Stimulated activated CD8-positive, alpha-beta memory T cell treated with anti-CD3 and anti-CD28 coated beads, Interleukin-7, amount 100 ng/mL, for 1 hour (primary cell): ENCODE results near the gene TMEM8B.
"Not testable (repeated sequence)": the region's sequence is repeated elsewhere in the genome, so short reads cannot be mapped to it uniquely, and the experiment has no call there.

Experiments
- DNase-seq, 2 donors: peaks; one replicate each; pipeline ENCODE4 v3.0.0-alpha.2; 2020; ENCODE audit warnings: low read depth in 2 of 2

TMEM8B gene

GRCh38 chr9:35906923-35907699 lies 78.1 kb downstream of the TMEM8B start:
- no peak for DNase-seq

- DNase-seq: no peak
These were observed 78.9 kb downstream of the TMEM8B start for GRCh38 chr9:35907711-35908503.

- DNase-seq: no peak
These were observed 79.6 kb downstream of the TMEM8B start for GRCh38 chr9:35908504-35909125.

- DNase-seq: no peak
These were observed 80.2 kb downstream of the TMEM8B start, which contains the start of gene SPAAR for GRCh38 chr9:35909274-35909673. Gene SPAAR, plus strand, starts transcription at chr9:35909490. Its CDS starts 974 bp downstream, at chr9:35910464.

GRCh38 chr9:35909687-35910612 lies 80.9 kb downstream of the TMEM8B start:
- no peak for DNase-seq

GRCh38 chr9:35910613-35911359 lies 81.8 kb downstream of the TMEM8B start:
- no peak for DNase-seq

GRCh38 chr9:35911690-35912089 lies 82.7 kb downstream of the TMEM8B start:
- DNase-seq: no peak

GRCh38 chr9:35912791-35913400 lies 83.9 kb downstream of the TMEM8B start:
- DNase-seq: no peak

GRCh38 chr9:35913429-35913828 lies 84.4 kb downstream of the TMEM8B start:
- not testable (repeated sequence) for DNase-seq

- DNase-seq: no peak
These were observed 85.3 kb downstream of the TMEM8B start for GRCh38 chr9:35914301-35914807.
